ENCODE results near the gene EFCAB8.

EFCAB8 gene

GRCh38 chr20:32988008-32988407 is 129.3 kb downstream of the EFCAB8 start:
- DNase-seq, result no peak

GRCh38 chr20:32989507-32990283 is 131.0 kb downstream of the EFCAB8 start:
- no peak for DNase-seq

- no peak for DNase-seq
Observed at GRCh38 chr20:32990426-32990825, 131.7 kb downstream of the EFCAB8 start.

GRCh38 chr20:32991383-32991782 is 132.7 kb downstream of the EFCAB8 start:
- DNase-seq, result no peak

- no peak for DNase-seq
Observed at GRCh38 chr20:32991792-32992641, 133.3 kb downstream of the EFCAB8 start.

- no peak for DNase-seq
Observed at GRCh38 chr20:32993496-32994050, 134.8 kb downstream of the EFCAB8 start.

- DNase-seq, result no peak
Observed at GRCh38 chr20:32995802-32996201, 137.1 kb downstream of the EFCAB8 start.

- no peak for DNase-seq
Observed at GRCh38 chr20:32997431-32997830, 138.7 kb downstream of the EFCAB8 start.

- DNase-seq, result no peak
Observed at GRCh38 chr20:32999603-33000250, 141.0 kb downstream of the EFCAB8 start.

GRCh38 chr20:33000802-33001466 is 142.2 kb downstream of the EFCAB8 start:
- DNase-seq, result no peak

- no peak for DNase-seq
Observed at GRCh38 chr20:33002087-33002808, 143.5 kb downstream of the EFCAB8 start.

- no peak for DNase-seq
Observed at GRCh38 chr20:33004141-33004751, 145.5 kb downstream of the EFCAB8 start, which contains the start of gene SUN5. TSS of gene SUN5 (minus strand) at chr20:33004433. CDS start at chr20:33004340, 93 bp downstream.

GRCh38 chr20:33005132-33005566 is 146.4 kb downstream of the EFCAB8 start:
- DNase-seq, result no peak

GRCh38 chr20:33005908-33006775 is 147.4 kb downstream of the EFCAB8 start:
- DNase-seq, result no peak

GRCh38 chr20:33006776-33007375 is 148.2 kb downstream of the EFCAB8 start:
- DNase-seq, result no peak

GRCh38 chr20:33007376-33008335 is 148.9 kb downstream of the EFCAB8 start, which contains the start of gene BPIFB2:
TSS of gene BPIFB2 (plus strand) at chr20:33007704. CDS start at chr20:33008575, 871 bp downstream.
- no peak for DNase-seq

GRCh38 chr20:33008336-33009213 is 149.9 kb downstream of the EFCAB8 start:
- no peak for DNase-seq
